HPDE6-E6E7 (cell line): ENCODE data around the gene RTF1.
"Not testable (repeated sequence)": the region's sequence is repeated elsewhere in the genome, so short reads cannot be mapped to it uniquely, and the experiment has no call there.

Source experiments
- DNase-seq: peaks from one replicate; pipeline ENCODE4 v3.0.0; 2011; ENCODE audit warnings: missing footprints; ENCODE audit errors: extremely low spot score

RTF1 gene

GRCh38 chr15:41437448-41437847 is 20.6 kb downstream of the RTF1 start:
- DNase-seq: no peak

GRCh38 chr15:41438206-41438605 is 21.3 kb downstream of the RTF1 start:
- DNase-seq: no peak

GRCh38 chr15:41438745-41439144 is 21.9 kb downstream of the RTF1 start:
- DNase-seq: not testable (repeated sequence)

GRCh38 chr15:41443275-41443674 is 26.4 kb downstream of the RTF1 start:
- DNase-seq: no peak

- DNase-seq: no peak
Observed at GRCh38 chr15:41445399-41445798, 28.5 kb downstream of the RTF1 start.

GRCh38 chr15:41462084-41462795 is 45.3 kb downstream of the RTF1 start:
- DNase-seq: no peak

GRCh38 chr15:41464889-41465580 is 48.1 kb downstream of the RTF1 start:
- no peak for DNase-seq

- no peak for DNase-seq
Observed at GRCh38 chr15:41465822-41466421, 49.0 kb downstream of the RTF1 start.

- no peak for DNase-seq
Observed at GRCh38 chr15:41466711-41467110, 49.8 kb downstream of the RTF1 start.

- DNase-seq: not testable (repeated sequence)
Observed at GRCh38 chr15:41469644-41470043, 52.7 kb downstream of the RTF1 start.

GRCh38 chr15:41473418-41473817 is 56.5 kb downstream of the RTF1 start:
- DNase-seq: no peak

GRCh38 chr15:41474436-41474835 is 57.5 kb downstream of the RTF1 start:
- DNase-seq: no peak

- DNase-seq: no peak
Observed at GRCh38 chr15:41474941-41475340, 58.0 kb downstream of the RTF1 start.

GRCh38 chr15:41476416-41477048 is 59.6 kb downstream of the RTF1 start:
- no peak for DNase-seq

- no peak for DNase-seq
Observed at GRCh38 chr15:41480396-41481140, 63.7 kb downstream of the RTF1 start.

- no peak for DNase-seq
Observed at GRCh38 chr15:41482110-41482877, 65.4 kb downstream of the RTF1 start.

- no peak for DNase-seq
Observed at GRCh38 chr15:41483115-41483514, 66.2 kb downstream of the RTF1 start.

GRCh38 chr15:41483519-41483918 is 66.6 kb downstream of the RTF1 start:
- no peak for DNase-seq

GRCh38 chr15:41484937-41485625 is 68.2 kb downstream of the RTF1 start:
- no peak for DNase-seq

GRCh38 chr15:41486286-41486685 is 69.4 kb downstream of the RTF1 start:
- DNase-seq: no peak
